ENCODE data around the gene MYD88.

- TF ChIP-seq EZH2 (IDR thresholded peaks at IDR 0.05; ENCODE audit: insufficient read depth, poor library complexity, severe bottlenecking) = no peak
- no peak for TF ChIP-seq EZH2phosphoT487 (IDR thresholded peaks at IDR 0.05; ENCODE audit: insufficient read depth, low read depth)
These were observed 42.6 kb upstream of the MYD88 start for GRCh38 chr3:38095669-38096483.
